Limb (tissue), 2 donors: ENCODE measurements around the gene DIPK2A.

Experiments used
- DNase-seq, 2 donors: peaks; one replicate each; pipeline ENCODE4 v3.0.0-alpha.2; 2016; ENCODE audit errors: extremely low spot score in 2 of 2

Gene DIPK2A

GRCh38 chr3:143971359-143972154, at the start of gene DIPK2A:
TSS of gene DIPK2A (plus strand) at chr3:143971823. CDS start at chr3:143972333, 510 bp downstream.
- DNase-seq = peak; percentile 97 to 98

GRCh38 chr3:143924522-143925285, 46.9 kb upstream of the DIPK2A start:
- no peak for DNase-seq

- no peak for DNase-seq
These were observed 43.6 kb upstream of the DIPK2A start for GRCh38 chr3:143928056-143928455.

- DNase-seq = no peak
These were observed 42.9 kb upstream of the DIPK2A start for GRCh38 chr3:143928541-143929255.

GRCh38 chr3:143934791-143935190, 36.8 kb upstream of the DIPK2A start:
- DNase-seq = no peak

GRCh38 chr3:143935678-143936077, 35.9 kb upstream of the DIPK2A start:
- no peak for DNase-seq

GRCh38 chr3:143950810-143951209, 20.8 kb upstream of the DIPK2A start:
- no peak for DNase-seq

- no peak for DNase-seq
These were observed 20.2 kb upstream of the DIPK2A start for GRCh38 chr3:143951351-143951971.

GRCh38 chr3:143952569-143953072, 19.0 kb upstream of the DIPK2A start:
- DNase-seq = no peak

- DNase-seq = no peak
These were observed 16.5 kb upstream of the DIPK2A start for GRCh38 chr3:143955113-143955512.

- no peak for DNase-seq
These were observed 14.8 kb upstream of the DIPK2A start for GRCh38 chr3:143956838-143957237.

GRCh38 chr3:143957453-143957852, 14.2 kb upstream of the DIPK2A start:
- no peak for DNase-seq

- DNase-seq = no peak
These were observed 12.7 kb upstream of the DIPK2A start for GRCh38 chr3:143958966-143959365.

GRCh38 chr3:143961342-143961741, 10.3 kb upstream of the DIPK2A start:
- no peak for DNase-seq

- no peak for DNase-seq
These were observed 7.7 kb upstream of the DIPK2A start for GRCh38 chr3:143963946-143964345.

GRCh38 chr3:143970773-143971358, 757 bp upstream of the DIPK2A start:
- peak in 1 of 2 donors; percentile 80 for DNase-seq

GRCh38 chr3:143972155-143972504, 507 bp downstream of the DIPK2A start:
- no peak for DNase-seq

GRCh38 chr3:143972505-143973258, 1.1 kb downstream of the DIPK2A start:
- peak; percentile 64 to 84 for DNase-seq

GRCh38 chr3:143973259-143974021, 1.8 kb downstream of the DIPK2A start:
- DNase-seq = peak in 1 of 2 donors; percentile 89
